IMR-90 (cell line): ENCODE measurements around the gene HINT3.
A peak's percentile ranks its signal among the peaks of the same experiment; 100 is the strongest.

ENCODE experiments used
- CTCF ChIP-seq: conservative IDR thresholded peaks from 2 replicates; pipeline ENCODE4 v1.5.1; 2012; ENCODE audit warnings: mild to moderate bottlenecking, low read depth, low read length, improper control_type of control experiment
- POLR2A ChIP-seq: IDR thresholded peaks from 2 replicates; pipeline ENCODE4 v1.6.1; 2012; ENCODE audit warnings: mild to moderate bottlenecking, low read depth, low read length
- USF2 ChIP-seq: fragments of 150-350 bp; IDR thresholded peaks from 2 replicates; pipeline ENCODE4 v1.6.1; 2017; ENCODE audit warnings: mild to moderate bottlenecking, antibody characterized with exemption, low read length, low read depth

DNA sequence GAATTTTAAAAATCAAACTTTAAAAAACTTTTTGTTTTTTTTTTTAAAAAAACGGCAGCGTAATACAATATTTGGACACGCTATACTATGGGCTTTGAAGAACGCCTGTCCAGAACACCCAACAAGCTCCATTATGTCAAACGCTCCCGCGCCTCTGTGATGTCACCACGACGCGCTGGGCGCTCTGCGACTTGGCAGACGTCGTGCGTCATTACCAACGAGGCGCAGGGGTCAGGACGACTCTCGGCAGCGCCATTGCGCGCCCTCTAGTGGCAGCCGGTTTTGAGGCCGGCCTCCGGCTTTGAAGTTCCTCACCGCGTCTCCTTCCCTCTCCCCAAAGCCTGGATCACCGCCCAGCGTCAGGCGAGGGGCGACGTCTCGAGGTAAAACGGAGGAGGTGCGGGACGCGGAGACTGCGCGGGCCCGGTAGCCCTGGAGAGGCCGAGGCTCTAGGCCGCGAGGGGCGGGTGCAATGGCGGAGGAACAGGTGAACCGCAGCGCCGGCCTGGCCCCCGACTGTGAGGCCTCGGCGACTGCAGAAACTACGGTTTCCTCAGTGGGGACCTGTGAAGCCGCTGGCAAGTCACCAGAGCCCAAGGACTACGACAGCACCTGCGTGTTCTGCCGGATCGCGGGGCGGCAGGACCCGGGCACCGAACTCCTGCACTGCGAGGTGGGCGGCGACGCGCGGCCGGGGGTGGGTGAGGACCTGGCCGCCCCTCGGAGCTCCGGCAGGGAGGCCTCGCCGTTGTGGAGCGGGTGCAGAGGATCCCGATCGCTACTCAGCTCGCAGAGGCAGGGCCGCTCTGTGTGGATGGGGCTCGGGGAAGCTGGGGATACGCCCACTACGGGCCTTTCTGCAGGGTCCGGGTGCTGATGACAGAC lies at the start of gene HINT3:
- TF ChIP-seq CTCF (peak; percentile 97), POLR2A (peak; percentile 29; the same call in 1 of the 2 replicates), USF2 (peak; percentile 13; the same call in 1 of the 2 replicates)
